Rectal smooth muscle tissue (tissue), 1 donor: ENCODE results near the gene UNC80.

Experiments used
- H3K27ac ChIP-seq: one replicate; pipeline ENCODE4 v1.7.0; 2013; ENCODE audit warnings: low read depth, low read length, inconsistent platforms
- H3K27me3 ChIP-seq: one replicate; pipeline ENCODE4 v1.7.0; 2013; ENCODE audit warnings: low read length; ENCODE audit not compliant: control insufficient read depth, insufficient read depth
- H3K36me3 ChIP-seq: one replicate; pipeline ENCODE4 v1.7.0; 2013; ENCODE audit warnings: low read length; ENCODE audit not compliant: control insufficient read depth, insufficient read depth
- H3K4me1 ChIP-seq: one replicate; pipeline ENCODE4 v1.7.0; 2013; ENCODE audit warnings: low read length; ENCODE audit not compliant: control insufficient read depth, insufficient read depth
- H3K4me3 ChIP-seq: one replicate; pipeline ENCODE4 v1.7.0; 2013; ENCODE audit warnings: low read length
- H3K9ac ChIP-seq: one replicate; pipeline ENCODE4 v1.7.0; 2013; ENCODE audit warnings: low read length

Gene UNC80

DNA sequence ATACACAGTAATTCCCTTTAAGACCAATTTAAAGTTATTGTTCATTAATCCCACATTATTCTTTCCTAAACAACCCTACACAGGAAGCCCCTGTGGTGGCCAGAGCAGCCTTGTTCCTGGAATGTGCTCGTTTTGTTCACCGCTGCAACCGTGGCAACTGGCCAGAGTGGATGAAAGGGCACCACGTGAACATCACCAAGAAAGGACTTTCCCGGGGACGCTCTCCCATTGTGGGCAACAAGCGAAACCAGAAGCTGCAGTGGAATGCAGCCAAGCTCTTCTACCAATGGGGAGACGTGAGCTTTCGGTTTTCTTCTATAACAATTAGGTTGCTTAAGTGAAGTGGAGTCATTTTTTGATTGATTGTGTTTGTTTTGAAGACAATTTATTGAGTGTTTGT is 101.0 kb downstream of the UNC80 start:
- H3K9ac ChIP-seq = no peak overlapping the region
- no peak overlapping the region for H3K4me3 ChIP-seq
- H3K27me3 ChIP-seq = no peaks in the 10 kb centered on the region
- H3K36me3 ChIP-seq = no peaks in the 10 kb centered on the region
- no peak overlapping the region for H3K27ac ChIP-seq
- H3K4me1 ChIP-seq = no peaks in the 10 kb centered on the region

DNA sequence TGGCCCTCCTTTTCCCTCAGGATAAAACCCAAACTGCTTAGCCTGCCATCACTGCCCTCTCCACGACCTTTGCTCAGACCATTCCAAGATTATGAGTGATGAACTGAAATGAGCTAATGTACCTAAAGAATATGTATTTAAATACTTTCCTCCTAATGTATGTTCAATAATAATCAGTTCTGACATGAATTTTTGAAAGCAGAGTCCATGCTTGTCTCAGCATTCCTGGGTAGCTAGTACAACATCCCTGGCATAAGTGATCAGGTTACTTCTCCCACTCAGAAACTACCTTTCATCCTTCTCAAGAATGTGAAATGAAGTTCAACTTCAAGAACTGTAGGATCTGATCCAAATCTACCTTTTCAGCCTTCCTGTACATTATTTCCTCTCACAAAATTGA is 103.6 kb downstream of the UNC80 start:
- Histone ChIP-seq H3K4me3 (no peak overlapping the region), H3K4me1 (no peaks in the 10 kb centered on the region)

DNA sequence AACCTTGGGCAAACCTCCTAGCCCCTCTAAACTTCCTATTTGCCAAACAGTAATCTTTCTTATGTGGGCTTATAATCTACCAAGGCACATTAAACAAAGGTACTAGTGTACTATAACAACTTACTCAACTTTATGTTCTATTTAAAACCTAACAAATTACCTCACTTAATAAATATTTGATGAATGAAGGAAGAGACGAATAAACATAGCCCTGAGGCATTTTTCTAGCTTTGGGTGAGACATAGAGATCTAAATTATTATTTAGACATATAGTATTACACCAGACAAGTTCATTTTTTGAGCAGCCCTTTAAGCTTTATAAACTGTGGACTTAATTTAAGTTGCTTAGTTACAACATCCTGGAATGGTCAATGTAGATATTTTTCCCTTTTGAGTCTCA is 104.6 kb downstream of the UNC80 start:
- no peaks in the 10 kb centered on the region for H3K27me3 ChIP-seq
- no peaks in the 10 kb centered on the region for H3K36me3 ChIP-seq
- H3K27ac ChIP-seq = no peak overlapping the region
- H3K4me3 ChIP-seq = no peak overlapping the region
- no peaks in the 10 kb centered on the region for H3K4me1 ChIP-seq
- no peak overlapping the region for H3K9ac ChIP-seq

More for the DNA sequence above, 103.6 kb downstream of the UNC80 start:
- H3K9ac ChIP-seq = no peak overlapping the region
- H3K36me3 ChIP-seq = no peaks in the 10 kb centered on the region
- no peak overlapping the region for H3K27ac ChIP-seq
- H3K27me3 ChIP-seq = no peaks in the 10 kb centered on the region

- H3K27me3 ChIP-seq = no peaks in the 10 kb centered on the region
- H3K9ac ChIP-seq = no peak overlapping the region
- H3K4me1 ChIP-seq = no peaks in the 10 kb centered on the region
- H3K36me3 ChIP-seq = no peaks in the 10 kb centered on the region
- no peak overlapping the region for H3K4me3 ChIP-seq
- no peak overlapping the region for H3K27ac ChIP-seq
Measured at GRCh38 chr2:209878701-209879100, 107.1 kb downstream of the UNC80 start.

- H3K9ac ChIP-seq = no peak overlapping the region
- H3K27ac ChIP-seq = no peak overlapping the region
Measured at GRCh38 chr2:209900638-209901037, 129.0 kb downstream of the UNC80 start.

GRCh38 chr2:209901172-209901571 is 129.5 kb downstream of the UNC80 start:
- Histone ChIP-seq H3K27ac (no peak overlapping the region), H3K4me3 (no peak overlapping the region), H3K4me1 (no peaks in the 10 kb centered on the region), H3K9ac (no peak overlapping the region), H3K36me3 (no peaks in the 10 kb centered on the region), H3K27me3 (no peaks in the 10 kb centered on the region)

More at GRCh38 chr2:209900638-209901037, 129.0 kb downstream of the UNC80 start:
- no peak overlapping the region for H3K4me3 ChIP-seq
- no peaks in the 10 kb centered on the region for H3K36me3 ChIP-seq
- H3K4me1 ChIP-seq = no peaks in the 10 kb centered on the region
- no peaks in the 10 kb centered on the region for H3K27me3 ChIP-seq

DNA sequence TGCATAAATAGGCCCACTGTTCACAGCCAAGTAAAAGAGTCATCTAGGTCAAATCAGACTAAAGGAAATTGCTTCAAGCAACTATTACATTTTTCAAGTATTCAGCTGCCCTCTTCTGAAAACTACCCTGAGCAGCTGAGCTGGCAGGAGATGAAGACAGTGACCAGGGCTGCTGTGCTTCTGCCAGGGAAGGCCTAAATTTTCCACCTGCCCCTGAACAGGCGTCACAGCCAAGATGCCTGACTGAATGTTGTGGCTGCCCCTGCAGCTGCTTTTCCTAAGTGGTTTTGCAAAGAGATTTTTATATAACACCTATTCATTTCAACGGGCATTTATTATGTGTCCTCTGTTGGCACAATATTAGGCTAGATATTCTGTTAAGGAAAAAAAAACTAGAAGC is 134.1 kb downstream of the UNC80 start:
- Histone ChIP-seq H3K36me3 (no peaks in the 10 kb centered on the region), H3K27me3 (no peaks in the 10 kb centered on the region), H3K9ac (no peak overlapping the region), H3K4me3 (no peak overlapping the region), H3K27ac (no peak overlapping the region), H3K4me1 (no peaks in the 10 kb centered on the region)

DNA sequence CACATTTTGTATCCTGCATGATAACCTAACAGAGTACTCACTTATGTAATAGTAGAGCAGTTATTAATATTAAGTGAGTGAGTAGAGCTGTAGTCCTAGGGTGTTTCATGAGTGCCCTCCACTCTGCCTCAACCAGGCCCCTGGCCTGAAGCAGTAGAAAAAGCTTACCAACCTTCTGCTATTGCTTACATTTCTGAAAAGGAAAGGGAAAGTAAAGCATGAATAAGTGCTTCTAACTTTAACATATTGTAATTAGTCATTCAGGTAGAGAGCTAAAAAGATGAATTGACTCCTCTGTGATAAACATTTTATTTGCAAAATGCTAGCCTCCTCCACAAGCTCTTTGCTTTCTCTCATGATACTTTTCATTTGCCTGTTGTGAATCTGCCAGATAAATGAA is 136.1 kb downstream of the UNC80 start:
- no peak overlapping the region for H3K27ac ChIP-seq
- no peaks in the 10 kb centered on the region for H3K4me1 ChIP-seq
- H3K4me3 ChIP-seq = no peak overlapping the region
- no peak overlapping the region for H3K9ac ChIP-seq
- H3K36me3 ChIP-seq = no peaks in the 10 kb centered on the region
- H3K27me3 ChIP-seq = no peaks in the 10 kb centered on the region

GRCh38 chr2:209908511-209908910 is 136.9 kb downstream of the UNC80 start:
- H3K4me3 ChIP-seq = no peak overlapping the region
- H3K36me3 ChIP-seq = no peaks in the 10 kb centered on the region
- H3K9ac ChIP-seq = no peak overlapping the region
- H3K27me3 ChIP-seq = no peaks in the 10 kb centered on the region
- no peak overlapping the region for H3K27ac ChIP-seq
- H3K4me1 ChIP-seq = no peaks in the 10 kb centered on the region

- H3K9ac ChIP-seq = no peak overlapping the region
- no peaks in the 10 kb centered on the region for H3K36me3 ChIP-seq
- H3K4me3 ChIP-seq = no peak overlapping the region
- H3K27me3 ChIP-seq = no peaks in the 10 kb centered on the region
- no peaks in the 10 kb centered on the region for H3K4me1 ChIP-seq
- no peak overlapping the region for H3K27ac ChIP-seq
Measured at GRCh38 chr2:209911486-209911885, 139.9 kb downstream of the UNC80 start.

DNA sequence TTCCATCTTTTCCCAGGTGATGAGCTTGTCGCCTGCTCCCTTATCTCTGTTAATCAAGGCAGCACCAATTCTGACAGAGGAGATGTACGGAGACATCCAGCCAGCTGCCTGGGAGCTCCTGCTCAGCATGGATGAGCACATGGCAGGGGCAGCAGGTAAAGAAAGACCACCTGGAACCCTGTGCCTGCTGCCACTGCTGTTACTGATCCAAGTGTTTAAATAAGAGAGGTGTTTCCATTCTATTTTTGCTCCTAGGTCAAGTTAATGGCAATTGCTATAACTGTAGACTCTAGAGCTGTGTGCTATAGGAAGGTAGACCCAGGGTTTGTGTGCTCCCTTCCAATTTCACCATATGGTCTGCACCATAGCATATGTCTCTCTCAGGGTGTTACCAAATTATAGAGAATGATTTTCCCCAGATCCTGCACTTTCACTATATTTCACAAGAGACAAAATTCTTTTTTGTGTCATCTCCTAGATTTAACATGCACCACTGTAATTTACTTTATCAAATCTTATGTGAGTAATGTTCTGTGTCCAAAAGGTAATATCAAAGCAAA is 142.2 kb downstream of the UNC80 start:
- Histone ChIP-seq H3K9ac (no peak overlapping the region), H3K36me3 (no peaks in the 10 kb centered on the region), H3K27ac (no peak overlapping the region), H3K4me1 (no peaks in the 10 kb centered on the region), H3K27me3 (no peaks in the 10 kb centered on the region), H3K4me3 (no peak overlapping the region)

- no peaks in the 10 kb centered on the region for H3K4me1 ChIP-seq
- H3K9ac ChIP-seq = no peak overlapping the region
- H3K27ac ChIP-seq = no peak overlapping the region
- H3K36me3 ChIP-seq = no peaks in the 10 kb centered on the region
- H3K27me3 ChIP-seq = no peaks in the 10 kb centered on the region
- H3K4me3 ChIP-seq = no peak overlapping the region
Measured at GRCh38 chr2:209917154-209917771, 145.6 kb downstream of the UNC80 start.

DNA sequence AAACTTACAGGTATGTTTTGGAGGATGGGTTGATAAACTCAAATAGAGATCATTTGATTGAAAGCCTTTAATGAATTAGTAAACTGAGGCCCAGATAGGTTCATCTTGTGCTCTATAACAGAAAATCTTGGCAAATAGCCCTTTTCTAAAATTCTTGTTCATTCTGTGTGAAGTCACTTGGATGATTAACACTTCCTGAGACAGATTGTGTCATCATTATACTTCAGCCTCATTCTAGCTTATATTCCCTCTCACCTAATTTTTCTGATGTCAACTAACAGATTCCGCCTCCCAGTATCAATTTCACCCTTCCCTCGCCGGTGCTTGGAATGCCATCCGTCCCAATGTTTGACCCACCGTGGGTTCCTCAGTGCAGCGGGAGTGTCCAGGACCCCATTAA is 146.6 kb downstream of the UNC80 start:
- Histone ChIP-seq H3K27ac (no peak overlapping the region), H3K4me3 (no peak overlapping the region), H3K9ac (no peak overlapping the region), H3K4me1 (no peaks in the 10 kb centered on the region), H3K27me3 (no peaks in the 10 kb centered on the region), H3K36me3 (no peaks in the 10 kb centered on the region)
